GM19395 (cell line): ENCODE results near the gene CDH13.

Source experiments
- ATAC-seq: cut with Tn5 transposase; IDR thresholded peaks from one replicate; pipeline ENCODE4 v1.9.1; 2021; ENCODE audit warnings: mild to moderate bottlenecking, moderate library complexity; ENCODE audit not compliant: unreplicated experiment

Gene CDH13

GRCh38 chr16:82649766-82650165 lies 23.0 kb downstream of the CDH13 start:
- no peak for ATAC-seq

- no peak for ATAC-seq
These were observed 24.0 kb downstream of the CDH13 start for GRCh38 chr16:82650804-82651203.

GRCh38 chr16:82651921-82652601 lies 25.3 kb downstream of the CDH13 start:
- peak; percentile 60 for ATAC-seq

GRCh38 chr16:82652826-82653225 lies 26.1 kb downstream of the CDH13 start:
- no peak for ATAC-seq

- peak; percentile 81 for ATAC-seq
These were observed 27.1 kb downstream of the CDH13 start for GRCh38 chr16:82653550-82654511.

GRCh38 chr16:82655072-82655714 lies 28.4 kb downstream of the CDH13 start:
- ATAC-seq = peak; percentile 41

- no peak for ATAC-seq
These were observed 29.1 kb downstream of the CDH13 start for GRCh38 chr16:82655720-82656490.

GRCh38 chr16:82657239-82657638 lies 30.5 kb downstream of the CDH13 start:
- no peak for ATAC-seq

GRCh38 chr16:82657786-82658185 lies 31.0 kb downstream of the CDH13 start:
- ATAC-seq = no peak

- ATAC-seq = no peak
These were observed 32.0 kb downstream of the CDH13 start for GRCh38 chr16:82658796-82659195.

- ATAC-seq = no peak
These were observed 33.4 kb downstream of the CDH13 start for GRCh38 chr16:82660075-82660645.

- ATAC-seq = no peak
These were observed 34.2 kb downstream of the CDH13 start for GRCh38 chr16:82660966-82661365.

GRCh38 chr16:82664181-82664580 lies 37.4 kb downstream of the CDH13 start:
- no peak for ATAC-seq

GRCh38 chr16:82665025-82665424 lies 38.3 kb downstream of the CDH13 start:
- no peak for ATAC-seq

GRCh38 chr16:82667437-82667836 lies 40.7 kb downstream of the CDH13 start:
- no peak for ATAC-seq

- no peak for ATAC-seq
These were observed 41.3 kb downstream of the CDH13 start for GRCh38 chr16:82668094-82668493.

GRCh38 chr16:82671741-82672140 lies 45.0 kb downstream of the CDH13 start:
- no peak for ATAC-seq

GRCh38 chr16:82672676-82673075 lies 45.9 kb downstream of the CDH13 start:
- ATAC-seq = no peak

- ATAC-seq = no peak
These were observed 48.5 kb downstream of the CDH13 start for GRCh38 chr16:82675300-82675699.

- no peak for ATAC-seq
These were observed 54.8 kb downstream of the CDH13 start for GRCh38 chr16:82681592-82681991.
